ENCODE data around the gene STK39.

DNA sequence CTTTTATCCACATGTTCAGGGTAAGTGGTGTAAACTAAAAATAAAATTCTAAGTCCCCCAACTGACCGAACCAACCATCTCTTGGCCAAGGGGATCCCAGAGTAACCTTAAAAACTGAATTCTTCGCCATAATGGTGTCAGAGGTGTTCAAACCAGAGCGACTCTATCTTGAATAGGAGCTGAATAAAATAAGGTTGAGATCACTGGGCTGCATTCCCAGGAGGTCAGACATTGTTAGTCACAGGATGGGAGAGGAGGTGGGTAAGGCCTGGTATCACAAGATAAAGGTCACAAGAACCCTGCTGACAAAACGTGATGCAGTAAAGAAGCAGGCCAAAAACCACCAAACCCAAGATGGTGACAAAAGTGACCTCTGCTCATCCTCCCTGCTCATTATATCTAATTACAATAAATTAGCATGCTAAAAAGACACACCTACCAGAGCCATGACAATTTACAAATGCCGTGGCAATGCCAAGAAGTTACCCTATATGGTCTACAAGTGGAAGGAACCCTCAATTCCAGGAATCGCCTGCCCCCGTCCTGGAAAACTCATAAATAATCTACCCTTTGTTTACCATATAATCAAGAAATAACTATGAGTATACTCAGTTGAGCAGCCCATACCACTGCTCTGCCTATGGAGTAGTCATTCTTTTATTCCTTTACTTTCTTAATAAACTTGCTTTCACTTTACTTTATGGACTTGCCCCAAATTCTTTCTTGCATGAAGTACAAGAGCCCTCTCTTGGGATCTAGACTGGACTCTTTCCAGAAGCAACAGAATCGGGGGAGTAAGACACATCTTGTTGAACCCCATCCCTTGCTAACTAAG lies 302.4 kb downstream of the STK39 start:
- no peak for TF ChIP-seq EZH2phosphoT487 (IDR thresholded peaks at IDR 0.05; ENCODE audit: borderline replicate concordance, low read length)
- TF ChIP-seq, protein P1, sequence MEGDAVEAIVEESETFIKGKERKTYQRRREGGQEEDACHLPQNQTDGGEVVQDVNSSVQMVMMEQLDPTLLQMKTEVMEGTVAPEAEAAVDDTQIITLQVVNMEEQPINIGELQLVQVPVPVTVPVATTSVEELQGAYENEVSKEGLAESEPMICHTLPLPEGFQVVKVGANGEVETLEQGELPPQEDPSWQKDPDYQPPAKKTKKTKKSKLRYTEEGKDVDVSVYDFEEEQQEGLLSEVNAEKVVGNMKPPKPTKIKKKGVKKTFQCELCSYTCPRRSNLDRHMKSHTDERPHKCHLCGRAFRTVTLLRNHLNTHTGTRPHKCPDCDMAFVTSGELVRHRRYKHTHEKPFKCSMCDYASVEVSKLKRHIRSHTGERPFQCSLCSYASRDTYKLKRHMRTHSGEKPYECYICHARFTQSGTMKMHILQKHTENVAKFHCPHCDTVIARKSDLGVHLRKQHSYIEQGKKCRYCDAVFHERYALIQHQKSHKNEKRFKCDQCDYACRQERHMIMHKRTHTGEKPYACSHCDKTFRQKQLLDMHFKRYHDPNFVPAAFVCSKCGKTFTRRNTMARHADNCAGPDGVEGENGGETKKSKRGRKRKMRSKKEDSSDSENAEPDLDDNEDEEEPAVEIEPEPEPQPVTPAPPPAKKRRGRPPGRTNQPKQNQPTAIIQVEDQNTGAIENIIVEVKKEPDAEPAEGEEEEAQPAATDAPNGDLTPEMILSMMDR (IDR thresholded peaks at IDR 0.05; ENCODE audit: low read depth, low read length, poor library complexity, severe bottlenecking), result no peak
